Upper lobe of left lung (tissue), 4 donors: ENCODE measurements around the gene CRIP1.

Source experiments
- CTCF ChIP-seq, 6 experiments: fragments of 450-650 bp in 4 of 6; fragments of 200-600 bp in 2 of 6; sonication (generic) in 2 of 6; IDR thresholded peaks; one replicate each; pipeline ENCODE4 v1.5.1; 2016 to 2019; ENCODE audit warnings: antibody characterized with exemption in 6 of 6
- EP300 ChIP-seq, 4 donors: sonication (generic); formaldehyde crosslinking; IDR thresholded peaks; one replicate each; pipeline ENCODE4 v1.5.1; 2017; ENCODE audit warnings: antibody characterized with exemption in 4 of 4, control low read depth in 2 of 4
- POLR2A ChIP-seq, 4 donors: fragments of 450-650 bp; IDR thresholded peaks; one replicate each; pipeline ENCODE4 v1.5.1; 2016 to 2017; ENCODE audit warnings: antibody characterized with exemption in 4 of 4, mild to moderate bottlenecking in 2 of 4
- POLR2AphosphoS5 ChIP-seq, 2 donors: sonication (generic); formaldehyde crosslinking; IDR thresholded peaks; one replicate each; pipeline ENCODE4 v1.5.1; 2017; ENCODE audit warnings: antibody characterized with exemption in 2 of 2

GRCh38 chr14:105453847-105454246 is 32.8 kb upstream of the CRIP1 start:
- TF ChIP-seq POLR2A (IDR thresholded peaks at IDR 0.05) (no peak), CTCF (IDR thresholded peaks at IDR 0.05) (no peak), EP300 (IDR thresholded peaks at IDR 0.05) (no peak), POLR2AphosphoS5 (IDR thresholded peaks at IDR 0.05) (no peak)
